Endothelial cell of umbilical vein (primary cell): Measurements from ENCODE around the gene APLN. TPM values are rescaled to one million over a fixed set of nuclear protein-coding genes. Genes with fewer than 3 reads are reported as not detected.

ENCODE experiments used
- BruUV-seq: library from RNA; stranded (reverse); fragments of 400-500 nt; replicated peaks from 2 replicates; lab custom pipeline; 2021; lab: Mats Ljungman, UMichigan
- CTCF ChIA-PET: fragments of 300-600, 350-600 bp; sonication (Branson Sonifier 250); formaldehyde crosslinking; loops from one replicate; lab custom pipeline; 2021; ENCODE audit warnings: antibody characterized with exemption, inconsistent platforms; lab: Charles Lee
- POLR2A ChIA-PET: fragments of 300-600, 350-600 bp; sonication (Branson Sonifier 250); formaldehyde crosslinking; loops from one replicate; lab custom pipeline; 2021; ENCODE audit warnings: antibody characterized with exemption, inconsistent platforms; lab: Charles Lee
- DNase-seq: peaks from one replicate; pipeline ENCODE4 v3.0.0-alpha.2; 2011; ENCODE audit warnings: low read depth, low spot score
- FAIRE-seq: peaks from 2 replicates; lab custom pipeline; 2011; peaks lifted over from hg19 to GRCh38; lab: Jason Lieb, UNC
- H2AFZ ChIP-seq: 2 replicates; pipeline ENCODE4 v1.6.0; 2012; ENCODE audit warnings: low read depth, low read length, control low read depth, inconsistent platforms
- H3K27ac ChIP-seq: 2 replicates; pipeline ENCODE4 v1.5.1; 2011; ENCODE audit warnings: low read depth, mild to moderate bottlenecking, control low read depth, low read length, moderate library complexity; ENCODE audit not compliant: insufficient read depth
- H3K27me3 ChIP-seq, 2 experiments: 2 replicates each; pipeline versions ENCODE4 v1.6.0 to v1.6.1; 2011; ENCODE audit warnings: low read length in 2 of 2, mixed read lengths in 1 of 2; ENCODE audit not compliant: control insufficient read depth in 2 of 2, insufficient read depth in 2 of 2
- H3K36me3 ChIP-seq, 2 experiments: 2 replicates in 1 of 2; 3 replicates in 1 of 2; pipeline ENCODE4 v1.5.1; 2011; ENCODE audit warnings: low read length in 2 of 2, mild to moderate bottlenecking in 1 of 2, moderate library complexity in 1 of 2; ENCODE audit not compliant: control insufficient read depth in 2 of 2, insufficient read depth in 2 of 2; ENCODE audit errors: extremely low read depth in 1 of 2
- H3K4me1 ChIP-seq: 3 replicates; pipeline ENCODE4 v1.5.1; 2011; ENCODE audit warnings: mild to moderate bottlenecking, low read length; ENCODE audit not compliant: control insufficient read depth, insufficient read depth; ENCODE audit errors: extremely low read depth
- H3K4me2 ChIP-seq: 2 replicates; pipeline ENCODE4 v1.6.1; 2011; ENCODE audit warnings: low read length, control low read depth, mixed read lengths; ENCODE audit not compliant: insufficient read depth
- H3K4me3 ChIP-seq, 3 experiments: fragments of 200-600 bp in 1 of 3; sonication (generic), shearing (Covaris generic) in 1 of 3; replicated peaks in 1 of 3; 2 replicates each; pipeline ENCODE4 v1.5.1; 2011 to 2016; ENCODE audit warnings: control low read depth in 3 of 3, low read length in 3 of 3, mild to moderate bottlenecking in 2 of 3, inconsistent platforms in 1 of 3, low read depth in 1 of 3, moderate library complexity in 1 of 3; ENCODE audit not compliant: insufficient read depth in 1 of 3
- H3K79me2 ChIP-seq: 2 replicates; pipeline ENCODE4 v1.6.0; 2012; ENCODE audit warnings: low read length, inconsistent platforms; ENCODE audit not compliant: control insufficient read depth, insufficient read depth
- H3K9ac ChIP-seq: replicated peaks from 2 replicates; pipeline ENCODE3; 2011; ENCODE audit warnings: low read length, control low read depth; ENCODE audit not compliant: insufficient read depth; ENCODE audit errors: extremely low read depth
- H3K9me1 ChIP-seq: replicated peaks from 3 replicates; pipeline ENCODE4 v1.6.0; 2011; ENCODE audit warnings: mild to moderate bottlenecking, low read length; ENCODE audit not compliant: control insufficient read depth, insufficient read depth; ENCODE audit errors: extremely low read depth
- H3K9me3 ChIP-seq: replicated peaks from 2 replicates; pipeline ENCODE4 v1.5.1; 2012; ENCODE audit warnings: low read length, inconsistent platforms; ENCODE audit not compliant: control insufficient read depth, insufficient read depth
- H4K20me1 ChIP-seq: replicated peaks from 2 replicates; pipeline ENCODE3; 2011; ENCODE audit warnings: mild to moderate bottlenecking, low read length; ENCODE audit not compliant: control insufficient read depth, insufficient read depth; ENCODE audit errors: extremely low read depth
- CTCF ChIP-seq, 2 donors: IDR thresholded peaks; 1 replicate in 1 of 2; 2 replicates in 1 of 2; pipeline ENCODE4 v1.5.1; 2011; ENCODE audit warnings: low read length in 2 of 2, mild to moderate bottlenecking in 2 of 2, moderate library complexity in 2 of 2, control low read depth in 1 of 2, inconsistent platforms in 1 of 2, low read depth in 1 of 2; ENCODE audit not compliant: insufficient read depth in 1 of 2; ENCODE audit errors: extremely low read depth in 1 of 2
- EZH2 ChIP-seq: IDR thresholded peaks from 2 replicates; pipeline ENCODE4 v1.6.1; 2012; ENCODE audit warnings: borderline replicate concordance, low read depth, mild to moderate bottlenecking, moderate library complexity, low read length, inconsistent platforms; ENCODE audit not compliant: severe bottlenecking
- FOS ChIP-seq: IDR thresholded peaks from 2 replicates; pipeline ENCODE4 v1.6.1; 2011; ENCODE audit warnings: mild to moderate bottlenecking, low read length, moderate library complexity, borderline replicate concordance; ENCODE audit not compliant: insufficient read depth
- GATA2 ChIP-seq: IDR thresholded peaks from 2 replicates; pipeline ENCODE4 v1.7.0; 2011; ENCODE audit warnings: low read depth, mild to moderate bottlenecking, moderate library complexity, mixed read lengths, low read length; ENCODE audit not compliant: insufficient read length, insufficient read depth
- JUN ChIP-seq: IDR thresholded peaks from 2 replicates; pipeline ENCODE4 v1.6.1; 2011; ENCODE audit warnings: borderline replicate concordance, low read depth; ENCODE audit not compliant: insufficient read length, insufficient read depth
- MAX ChIP-seq: IDR thresholded peaks from 2 replicates; pipeline ENCODE4 v1.6.1; 2011; ENCODE audit not compliant: insufficient read depth, insufficient read length
- MYC ChIP-seq: IDR thresholded peaks from one replicate; pipeline ENCODE4 v1.6.1; 2011; ENCODE audit warnings: mild to moderate bottlenecking, low read depth, low read length
- POLR2A ChIP-seq: IDR thresholded peaks from 2 replicates; pipeline ENCODE4 v1.6.1; 2012; ENCODE audit warnings: low read depth, mild to moderate bottlenecking, control low read depth, low read length
- POLR2AphosphoS5 ChIP-seq: IDR thresholded peaks from 2 replicates; pipeline ENCODE4 v1.6.1; 2012; ENCODE audit warnings: low read depth, mild to moderate bottlenecking, control low read depth, low read length, moderate library complexity; ENCODE audit not compliant: insufficient read depth
- dilution Hi-C: fragments of 300-500 bp; cut with MboI; formaldehyde crosslinking; loops from one replicate; pipeline ENCODE4 v1.15.0; 2019; ENCODE audit warnings: low sequenced_read_pairs; ENCODE audit not compliant: extremely low pct_ligation_motif_present
- intact Hi-C: fragments of 100-400 bp; cut with micrococcal nuclease; formaldehyde crosslinking; loops from one replicate; pipeline ENCODE4 v1.10.0; 2022
- polyA plus RNA-seq, 4 experiments: library from polyadenylated mRNA; depleted of rRNA in 3 of 4; stranded (reverse) in 3 of 4; unstranded in 1 of 4; fragments of >200 nt; gene quantifications; 2 replicates each; pipeline versions ENCODE4 v1.2.1 to v1.2.3, GENCODE V29; 2011 to 2012; ENCODE audit warnings: missing spikeins in 1 of 4
- total RNA-seq: library from RNA; stranded (reverse); gene quantifications from 2 replicates; pipeline ENCODE4 v1.2.3, GENCODE V29; 2021

APLN gene
- total and polyA plus RNA-seq, 2 donors (not counting 3 experiments of a cell fraction or from before 2014, with no cell fraction given): 230 to 466 TPM

- Histone ChIP-seq H2AFZ (no peak overlapping the region), H3K36me3 (no peaks in the 10 kb centered on the region), H3K79me2 (peaks cover 33% of the 10 kb centered on the region), H3K27me3 (no peaks in the 10 kb centered on the region), H3K4me2 (no peak overlapping the region), H3K9me3 (no peaks in the 10 kb centered on the region), H3K4me3 (no peak overlapping the region), H3K9ac (no peak overlapping the region), H3K4me1 (peaks cover 36% of the 10 kb centered on the region), H4K20me1 (no peaks in the 10 kb centered on the region), H3K9me1 (no peaks in the 10 kb centered on the region), H3K27ac (no peak overlapping the region)
- intact Hi-C loops (loop anchor here (1.0 to 2.0 kb wide), 5 partner anchors 11 to 71 kb away; no protein-coding TSS in a partner anchor), dilution Hi-C loops (no loop called here)
- CTCF ChIA-PET: interaction anchor here (0.7 to 6.0 kb wide), 10 partner anchors 9 to 167 kb away, joined by 3 to 122 read pairs (median 6); no protein-coding TSS in a partner anchor
- TF ChIP-seq POLR2AphosphoS5 (no peak), JUN (no peak), EZH2 (no peak), FOS (no peak), CTCF (IDR thresholded peaks at IDR 0.05; ENCODE audit: extremely low read depth in 1 of 2, insufficient read depth in 1 of 2, low read depth in 1 of 2, low read length in 2 of 2) (no peak), GATA2 (no peak), MYC (no peak), POLR2A (no peak), MAX (no peak)
- TSS peak; percentile 20 for BruUV-seq
- FAIRE-seq (no peak), DNase-seq (peak; percentile 32)
- POLR2A ChIA-PET: interaction anchor here (1.4 to 2.4 kb wide), 5 partner anchors 10 to 71 kb away, joined by 6 to 16 read pairs (median 10); no protein-coding TSS in a partner anchor
Observed at GRCh38 chrX:129655547-129656249, 942 bp upstream of the APLN start.
